ENCODE data around the gene FAM89A.

DNA sequence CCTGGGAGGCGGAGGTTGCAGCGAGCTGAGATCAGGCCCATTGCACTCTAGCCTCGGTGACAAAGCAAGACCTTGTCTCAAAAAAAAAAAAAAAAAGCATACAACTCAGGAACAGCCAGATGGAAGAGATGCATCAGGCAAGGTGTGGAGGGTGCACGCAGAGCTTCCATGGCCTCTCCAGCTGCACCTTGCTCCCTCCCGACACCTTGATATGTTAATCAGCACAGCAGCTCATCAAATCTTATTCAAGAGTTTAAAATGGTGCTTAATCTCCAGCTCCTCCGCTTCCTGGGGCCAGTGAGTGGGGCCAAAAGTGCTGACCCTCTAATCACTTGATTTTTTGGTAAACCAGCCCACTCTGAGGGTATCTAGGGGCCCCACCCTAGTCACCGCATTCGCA, 29.3 kb upstream of the FAM89A start:
- TF ChIP-seq, protein P1, sequence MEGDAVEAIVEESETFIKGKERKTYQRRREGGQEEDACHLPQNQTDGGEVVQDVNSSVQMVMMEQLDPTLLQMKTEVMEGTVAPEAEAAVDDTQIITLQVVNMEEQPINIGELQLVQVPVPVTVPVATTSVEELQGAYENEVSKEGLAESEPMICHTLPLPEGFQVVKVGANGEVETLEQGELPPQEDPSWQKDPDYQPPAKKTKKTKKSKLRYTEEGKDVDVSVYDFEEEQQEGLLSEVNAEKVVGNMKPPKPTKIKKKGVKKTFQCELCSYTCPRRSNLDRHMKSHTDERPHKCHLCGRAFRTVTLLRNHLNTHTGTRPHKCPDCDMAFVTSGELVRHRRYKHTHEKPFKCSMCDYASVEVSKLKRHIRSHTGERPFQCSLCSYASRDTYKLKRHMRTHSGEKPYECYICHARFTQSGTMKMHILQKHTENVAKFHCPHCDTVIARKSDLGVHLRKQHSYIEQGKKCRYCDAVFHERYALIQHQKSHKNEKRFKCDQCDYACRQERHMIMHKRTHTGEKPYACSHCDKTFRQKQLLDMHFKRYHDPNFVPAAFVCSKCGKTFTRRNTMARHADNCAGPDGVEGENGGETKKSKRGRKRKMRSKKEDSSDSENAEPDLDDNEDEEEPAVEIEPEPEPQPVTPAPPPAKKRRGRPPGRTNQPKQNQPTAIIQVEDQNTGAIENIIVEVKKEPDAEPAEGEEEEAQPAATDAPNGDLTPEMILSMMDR (IDR thresholded peaks at IDR 0.05): no peak
- TF ChIP-seq EZH2 (IDR thresholded peaks at IDR 0.05; ENCODE audit: borderline replicate concordance, insufficient read depth, low read depth, low read length, poor library complexity, severe bottlenecking): no peak

Data from B cell (primary cell).